GM21381 (cell line): ENCODE data around the gene ZNF382.

Experiments
- ATAC-seq: cut with Tn5 transposase; IDR thresholded peaks from one replicate; pipeline ENCODE4 v1.9.1; 2021; ENCODE audit warnings: mild to moderate bottlenecking, moderate library complexity; ENCODE audit not compliant: unreplicated experiment

The ZNF382 gene

GRCh38 chr19:36674201-36674600 lies 69.1 kb downstream of the ZNF382 start:
- no peak for ATAC-seq

DNA sequence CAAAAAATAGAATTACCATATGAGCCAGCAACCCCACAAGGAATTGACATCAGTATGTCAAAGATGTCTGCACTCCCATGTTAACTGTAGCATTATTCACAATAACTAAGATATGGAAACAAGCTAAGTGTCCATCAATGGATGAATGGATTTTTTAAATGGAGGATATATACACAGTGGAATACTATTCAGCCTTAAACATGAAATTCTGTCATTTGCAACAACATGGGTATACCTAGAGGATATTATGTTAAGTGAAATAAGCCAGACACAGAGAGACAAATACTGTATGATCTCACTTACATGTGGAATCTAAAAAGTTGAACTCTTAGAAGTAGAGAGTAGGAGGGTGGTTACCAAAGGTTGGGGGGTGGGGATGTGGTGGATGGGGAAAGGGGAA lies 74.3 kb downstream of the ZNF382 start:
- no peak for ATAC-seq
